CMK (cell line): Measurements from ENCODE around the gene TNPO1.
"Not testable (repeated sequence)": the region's sequence is repeated elsewhere in the genome, so short reads cannot be mapped to it uniquely, and the experiment has no call there.

Source experiments
- DNase-seq: peaks from one replicate; pipeline ENCODE4 v3.0.0-alpha.2; 2010; ENCODE audit warnings: low read depth

TNPO1 gene

GRCh38 chr5:72934953-72935725, 118.7 kb downstream of the TNPO1 start:
- DNase-seq: not testable (repeated sequence)

GRCh38 chr5:72936893-72937292, 120.4 kb downstream of the TNPO1 start:
- DNase-seq: no peak

GRCh38 chr5:72937517-72938061, 121.1 kb downstream of the TNPO1 start:
- no peak for DNase-seq

GRCh38 chr5:72938206-72938605, 121.7 kb downstream of the TNPO1 start:
- no peak for DNase-seq

DNA sequence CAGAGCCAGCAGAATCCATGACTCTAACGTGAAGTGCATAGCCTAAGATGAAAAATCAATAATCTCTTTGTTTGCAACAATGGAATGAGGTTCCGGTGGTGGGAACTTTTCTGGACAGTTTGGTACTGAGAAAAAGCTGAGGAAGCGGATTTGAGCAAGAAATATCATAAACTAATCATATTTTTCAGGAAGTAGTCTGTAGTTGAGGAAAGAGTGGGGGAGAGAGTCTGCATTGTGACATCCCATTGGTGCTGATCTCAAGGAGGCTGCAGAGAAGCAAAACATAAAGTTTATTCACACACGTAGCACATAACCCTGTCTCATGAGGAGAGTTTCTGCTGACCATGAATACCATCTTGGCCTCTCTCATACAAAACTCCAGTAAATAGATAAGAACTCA, 123.6 kb downstream of the TNPO1 start:
- no peak for DNase-seq

DNA sequence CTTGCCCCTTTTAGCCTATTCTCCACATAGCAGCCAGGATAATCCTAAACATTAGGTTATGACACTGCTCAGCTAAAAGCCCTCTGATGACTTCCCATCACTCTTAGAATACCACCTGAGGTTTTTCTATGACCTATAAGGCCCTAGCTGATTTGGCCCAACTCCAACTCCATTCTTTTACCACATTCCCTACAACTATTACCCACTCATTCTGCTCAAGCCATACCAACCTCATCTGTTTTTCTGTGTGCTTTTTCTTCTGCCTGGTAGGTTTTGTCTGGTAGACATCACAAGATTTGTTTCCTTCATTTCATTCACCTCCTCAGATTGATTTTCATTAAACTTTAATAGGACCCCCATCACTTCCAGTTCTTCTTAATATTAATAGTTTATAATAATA, 126.8 kb downstream of the TNPO1 start:
- no peak for DNase-seq

DNA sequence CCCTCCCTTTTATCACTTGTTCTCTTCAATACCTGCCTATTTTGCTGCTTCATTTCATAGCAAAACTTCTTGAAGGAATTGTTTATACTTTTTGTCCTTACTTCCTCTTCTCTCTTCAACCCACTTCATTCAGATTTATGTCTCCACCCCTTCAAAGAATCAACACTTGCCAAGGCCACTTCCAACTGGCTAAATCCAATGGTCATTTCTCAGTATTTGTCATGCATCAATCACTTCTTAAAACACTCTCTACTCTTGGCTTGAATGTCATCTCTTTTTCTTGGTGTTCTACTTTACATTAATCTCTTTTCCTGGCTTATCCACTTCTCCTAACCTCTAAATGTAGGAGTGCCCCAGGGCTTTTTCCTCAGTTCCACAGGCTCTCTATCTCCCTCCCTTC, 131.0 kb downstream of the TNPO1 start:
- no peak for DNase-seq

- no peak for DNase-seq
Observed at GRCh38 chr5:72949481-72949880, 133.0 kb downstream of the TNPO1 start.

GRCh38 chr5:72951671-72952468, 135.4 kb downstream of the TNPO1 start:
- DNase-seq: no peak

GRCh38 chr5:72954389-72954788, 137.9 kb downstream of the TNPO1 start:
- DNase-seq: no peak

DNA sequence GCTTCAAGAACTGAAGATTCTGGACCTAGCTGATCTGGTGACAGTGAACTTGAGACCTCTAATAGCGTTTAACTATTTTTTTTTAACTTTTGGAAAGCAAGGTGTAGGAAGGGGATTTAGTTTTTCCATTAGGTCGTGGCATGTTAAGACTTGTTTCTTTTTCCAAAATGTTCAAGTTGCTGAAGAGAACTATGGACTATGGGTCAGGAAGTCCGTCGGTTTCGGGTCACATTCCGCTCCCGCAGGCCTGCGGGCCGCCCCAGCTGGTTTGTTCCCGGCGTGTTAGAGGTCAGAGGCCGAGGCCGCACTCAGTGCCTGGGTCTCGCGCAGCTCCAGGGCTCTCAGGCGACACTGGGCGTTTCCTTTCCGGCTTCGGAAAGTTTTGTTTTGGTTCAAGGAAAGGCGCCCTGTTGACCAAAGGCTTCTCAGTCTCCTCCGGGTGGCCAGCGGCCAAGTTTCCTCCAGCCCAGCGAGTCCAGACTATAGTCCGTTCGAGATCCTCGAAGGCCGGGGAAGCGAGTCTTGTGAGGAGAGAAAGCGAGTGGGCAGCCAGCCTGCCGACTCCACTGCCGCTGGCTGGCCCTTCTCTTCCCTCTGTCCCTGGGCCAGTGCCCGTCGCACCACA, 138.8 kb downstream of the TNPO1 start:
- peak; percentile 14 for DNase-seq

GRCh38 chr5:72955768-72956323, 139.4 kb downstream of the TNPO1 start, which contains the start of gene FCHO2:
TSS of gene FCHO2 (plus strand) at chr5:72956041. CDS start at chr5:72956097, 56 bp downstream.
- DNase-seq: peak; percentile 74

GRCh38 chr5:72956324-72957140, 140.1 kb downstream of the TNPO1 start:
- peak; percentile 5 for DNase-seq

- DNase-seq: no peak
Observed at GRCh38 chr5:72957337-72957736, 140.9 kb downstream of the TNPO1 start.

GRCh38 chr5:72959257-72959656, 142.8 kb downstream of the TNPO1 start:
- DNase-seq: no peak
